GM18519 (cell line): ENCODE results near the gene CDC42BPA.

ENCODE experiments used
- ATAC-seq: cut with Tn5 transposase; IDR thresholded peaks from one replicate; pipeline ENCODE4 v1.9.1; 2021; ENCODE audit warnings: mild to moderate bottlenecking, moderate library complexity; ENCODE audit not compliant: unreplicated experiment, low FRiP score

Gene CDC42BPA

DNA sequence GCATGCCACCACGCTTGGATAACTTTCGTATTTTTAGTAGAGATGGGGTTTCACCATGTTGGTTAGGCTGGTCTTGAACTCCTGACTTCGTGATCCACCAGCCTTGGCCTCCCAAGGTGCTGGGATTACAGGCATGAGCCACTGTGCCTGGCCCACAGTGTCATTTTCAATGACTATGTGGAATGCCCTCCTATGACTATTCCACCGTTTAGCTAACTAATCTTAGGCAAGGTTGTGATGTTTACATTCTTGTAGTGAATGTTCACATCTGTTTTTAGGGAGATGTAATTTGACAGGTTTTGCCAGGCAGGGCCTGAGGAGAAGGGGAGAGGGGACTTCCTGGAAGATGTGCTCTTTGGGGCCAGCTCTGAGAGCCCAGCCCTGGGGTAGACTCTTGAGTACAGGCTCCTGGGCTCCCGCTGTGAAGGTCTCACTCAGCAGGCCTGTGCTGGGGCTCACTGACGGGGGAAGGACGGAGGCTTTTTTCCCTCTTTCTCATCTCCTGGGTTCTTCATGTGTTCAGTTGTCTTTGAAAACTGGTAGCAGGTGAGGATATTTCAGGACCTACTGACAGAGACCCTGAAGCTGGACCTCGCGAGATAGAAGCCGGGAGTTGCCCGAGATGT, 365.0 kb downstream of the CDC42BPA start:
- ATAC-seq: no peak

DNA sequence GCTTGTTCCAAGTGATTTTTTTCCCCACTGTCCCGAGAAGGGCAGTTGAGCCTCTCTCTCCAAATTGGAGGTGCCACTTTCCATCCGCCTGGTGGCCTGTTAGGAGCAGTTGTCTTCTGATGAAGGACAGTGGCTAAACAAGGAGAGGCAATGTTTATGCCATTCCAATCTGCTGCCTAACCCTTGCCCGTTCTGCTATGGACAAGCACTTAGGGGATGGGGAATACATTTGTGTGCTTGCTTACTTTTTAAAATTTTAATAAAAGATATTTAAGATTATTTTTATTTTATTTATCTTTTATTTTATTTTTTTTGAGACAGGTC, 366.2 kb downstream of the CDC42BPA start:
- ATAC-seq: no peak

DNA sequence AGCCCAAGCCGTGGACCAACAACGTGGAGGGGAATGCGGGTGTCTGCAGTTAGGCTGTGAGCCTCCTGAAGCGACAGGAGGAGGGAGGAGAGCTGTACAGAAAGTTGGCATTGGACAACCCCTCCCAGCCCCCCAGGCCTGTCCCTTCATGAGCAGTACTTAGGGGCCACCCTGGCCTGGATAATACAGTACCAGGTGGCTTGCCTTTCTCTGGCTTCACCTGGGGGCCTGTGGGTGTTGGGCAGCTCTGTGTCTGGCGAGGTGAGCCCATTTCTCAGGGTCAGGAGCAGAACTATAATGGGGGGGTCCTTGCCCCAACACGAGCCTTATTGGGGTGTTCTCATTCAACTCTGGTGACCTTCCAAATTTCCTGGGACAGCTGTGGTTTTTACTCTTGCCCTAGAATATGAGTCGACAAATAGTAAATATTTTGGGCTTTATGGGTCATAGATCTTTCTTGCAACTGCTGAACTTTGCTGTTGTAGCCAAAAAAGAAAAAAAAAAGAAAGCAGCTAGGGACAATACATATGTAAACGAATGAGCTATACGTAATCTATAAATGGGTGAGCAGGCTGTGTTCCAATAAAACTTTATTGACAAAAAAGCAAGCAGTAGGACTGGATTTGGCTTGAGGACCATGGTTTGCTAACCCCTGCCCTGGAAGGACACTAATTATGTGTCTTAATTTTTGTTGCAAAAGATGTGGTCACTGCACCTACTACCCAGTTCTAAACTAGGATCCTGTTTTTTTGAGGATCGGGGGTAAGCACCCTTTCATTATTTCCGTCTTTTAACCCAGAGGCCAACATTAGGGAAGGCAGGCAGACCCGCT, 366.8 kb downstream of the CDC42BPA start:
- no peak for ATAC-seq

DNA sequence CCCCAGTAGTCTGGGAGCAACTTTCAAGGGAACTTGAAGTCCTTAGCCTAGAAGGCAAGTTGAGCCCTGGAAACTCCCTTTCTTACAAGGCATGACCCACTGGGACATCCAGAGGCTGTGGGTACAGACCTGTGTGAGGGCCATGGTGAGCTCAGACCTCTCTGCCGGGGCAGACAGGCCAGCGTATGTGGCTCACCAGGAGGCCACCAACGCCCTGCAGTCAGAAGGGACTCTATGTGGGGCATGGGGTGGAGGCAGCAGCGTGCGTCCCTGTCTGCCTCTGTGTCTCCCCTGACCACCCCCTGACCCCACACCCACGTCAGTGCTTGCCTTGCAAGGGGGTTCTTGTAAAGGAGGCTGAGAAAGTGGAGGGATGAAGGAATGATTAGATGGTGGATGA, 367.4 kb downstream of the CDC42BPA start:
- ATAC-seq: no peak

DNA sequence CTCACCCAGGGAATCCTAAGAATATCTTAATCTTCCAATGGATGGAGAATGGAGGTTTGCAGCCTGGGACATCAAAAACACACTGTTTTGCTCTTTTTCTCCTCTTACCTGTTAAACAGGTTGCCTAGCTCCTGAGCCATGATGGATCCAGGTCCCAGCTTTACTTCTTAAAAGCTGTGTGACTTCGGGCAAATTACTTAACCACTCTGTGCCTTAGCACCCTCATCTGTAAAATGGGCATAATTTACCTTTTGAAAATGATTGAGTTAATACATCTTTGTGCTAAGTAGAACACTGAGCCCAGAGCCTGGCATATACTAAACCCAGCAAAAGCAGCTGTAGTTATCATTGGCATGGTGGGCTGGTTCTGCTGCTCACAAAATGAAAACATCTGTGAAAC, 368.0 kb downstream of the CDC42BPA start:
- no peak for ATAC-seq

DNA sequence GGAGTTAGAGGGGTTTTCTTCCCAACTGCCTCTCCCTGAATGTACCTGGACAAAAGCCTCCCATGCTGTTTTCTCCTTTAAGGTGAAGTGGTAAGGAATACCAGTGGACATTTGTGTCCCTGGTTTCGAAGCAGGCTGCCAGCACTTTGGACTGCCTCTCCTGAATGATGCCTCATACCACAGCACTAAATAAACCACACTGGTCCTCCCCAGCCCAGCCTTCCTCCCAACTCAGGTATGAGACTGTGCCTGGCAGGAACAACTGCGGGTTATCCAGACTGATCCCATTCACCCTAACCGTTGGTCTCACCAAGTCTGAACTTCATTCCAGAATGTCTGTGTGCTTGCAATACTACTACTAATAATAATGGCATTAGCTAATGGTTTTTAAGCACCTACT, 368.9 kb downstream of the CDC42BPA start:
- ATAC-seq: no peak

DNA sequence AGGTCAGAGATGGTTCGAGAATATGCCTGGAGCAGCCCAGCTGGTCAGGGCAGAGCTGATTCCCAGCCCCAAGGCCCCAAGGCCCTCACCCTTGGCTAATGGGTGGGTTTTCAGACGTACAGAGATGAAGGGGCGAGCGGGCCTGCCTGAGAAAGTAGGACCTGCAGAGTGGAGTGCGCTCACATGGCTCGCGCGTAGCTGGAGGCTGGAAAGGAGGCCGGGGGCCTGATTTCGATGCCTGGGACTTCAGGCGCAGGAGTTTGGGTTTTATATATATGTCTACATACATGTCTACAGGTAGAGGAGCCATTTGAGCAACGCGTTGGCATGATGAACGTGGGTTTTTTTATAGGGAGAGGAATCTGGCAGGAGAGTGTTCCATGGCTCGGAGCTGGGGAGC, 369.3 kb downstream of the CDC42BPA start:
- ATAC-seq: no peak

DNA sequence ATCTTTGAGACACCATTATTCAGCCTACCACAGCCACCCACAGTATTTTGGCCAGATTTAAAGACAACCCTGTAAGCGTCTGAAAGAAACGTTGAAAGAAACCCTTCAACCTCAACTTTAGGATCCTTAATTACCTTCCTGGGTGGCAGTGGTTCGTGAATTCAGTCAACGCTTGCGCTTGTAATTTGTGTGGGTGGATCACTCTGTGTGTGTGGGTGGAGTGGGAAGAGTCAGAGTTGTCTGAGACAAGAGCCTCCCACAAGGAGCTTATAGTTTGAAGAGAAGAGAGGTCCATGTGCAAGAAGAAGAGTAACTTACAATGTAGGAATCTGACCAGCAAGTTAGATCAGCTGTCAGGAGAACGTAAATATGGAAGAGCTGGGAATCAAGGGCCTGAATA, 369.8 kb downstream of the CDC42BPA start:
- ATAC-seq: no peak

DNA sequence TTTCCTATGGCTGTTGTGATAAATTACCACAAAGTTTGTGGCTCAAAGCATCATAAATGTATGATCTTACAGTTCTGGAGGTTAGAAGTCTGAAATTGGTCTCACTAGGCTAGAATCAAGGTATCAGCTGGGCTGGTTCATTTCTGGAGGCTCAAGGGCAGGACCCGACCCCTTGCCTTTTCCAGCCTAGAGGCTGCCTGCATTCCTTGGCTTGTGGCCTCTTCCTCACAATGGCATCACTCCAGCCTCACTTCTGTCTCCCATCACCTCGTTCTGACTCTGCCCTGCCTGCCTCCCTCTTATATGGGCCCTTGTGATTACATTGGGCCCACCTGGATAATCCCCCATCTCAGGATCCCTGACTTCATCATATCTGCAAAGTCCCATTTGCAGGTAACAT, 370.2 kb downstream of the CDC42BPA start:
- no peak for ATAC-seq

DNA sequence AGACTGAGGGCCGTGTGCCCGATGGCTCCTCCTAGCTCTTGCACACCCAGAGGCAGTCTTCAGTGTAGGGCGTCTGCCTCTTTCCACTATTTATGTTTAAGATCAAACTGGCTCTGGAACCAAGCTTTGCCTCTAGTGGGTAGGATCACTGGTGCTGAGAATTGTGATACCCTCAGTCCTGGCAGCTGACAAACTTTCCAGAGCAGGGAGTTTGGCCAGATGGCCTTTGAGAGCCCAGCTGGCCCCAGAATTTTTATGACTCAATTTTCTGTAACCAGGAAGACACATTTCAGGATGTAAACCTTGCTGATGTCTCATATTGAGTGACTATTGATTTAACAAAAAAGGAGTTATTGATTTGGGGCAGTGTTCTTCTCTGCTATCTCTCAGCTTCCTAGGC, 371.5 kb downstream of the CDC42BPA start:
- ATAC-seq: no peak

DNA sequence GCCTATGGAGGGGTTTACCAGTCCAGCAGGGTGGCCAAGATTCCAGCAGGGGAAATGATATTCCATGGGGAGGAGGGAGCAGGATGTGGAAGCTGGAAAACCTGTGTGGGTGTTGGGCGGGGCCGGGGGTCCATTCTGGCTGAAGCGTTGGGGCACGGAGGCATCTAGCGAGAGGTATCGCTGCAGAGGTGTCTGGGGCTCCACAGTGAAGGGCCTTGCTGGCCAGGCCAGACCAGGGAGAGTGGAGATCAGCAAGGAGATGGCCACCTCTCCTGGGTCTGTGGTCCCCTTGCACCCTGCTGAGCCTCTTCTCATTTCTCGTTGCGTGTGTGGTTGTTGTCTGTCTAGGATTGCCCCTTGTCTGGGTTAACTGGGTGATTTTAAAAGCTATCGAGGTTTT, 372.0 kb downstream of the CDC42BPA start:
- ATAC-seq: no peak

DNA sequence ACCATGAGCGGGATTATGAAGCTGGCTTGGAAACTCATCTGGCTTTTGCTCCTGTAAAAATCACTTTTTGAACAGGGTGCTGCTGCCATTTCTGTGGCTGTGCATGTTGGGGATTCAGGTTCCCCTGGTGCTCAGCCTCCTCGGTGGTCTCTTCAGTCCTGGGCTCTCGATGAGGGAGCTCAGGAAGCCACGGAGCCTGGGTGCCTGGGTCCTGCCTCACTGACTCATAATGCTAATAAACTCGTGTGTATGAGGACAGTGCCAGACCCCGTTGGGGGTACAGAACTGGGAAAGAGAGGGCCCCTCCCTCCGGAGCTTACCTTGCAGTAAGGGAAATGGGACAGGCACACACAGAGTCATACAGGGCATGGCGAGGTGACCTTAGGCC, 372.4 kb downstream of the CDC42BPA start:
- ATAC-seq: no peak

DNA sequence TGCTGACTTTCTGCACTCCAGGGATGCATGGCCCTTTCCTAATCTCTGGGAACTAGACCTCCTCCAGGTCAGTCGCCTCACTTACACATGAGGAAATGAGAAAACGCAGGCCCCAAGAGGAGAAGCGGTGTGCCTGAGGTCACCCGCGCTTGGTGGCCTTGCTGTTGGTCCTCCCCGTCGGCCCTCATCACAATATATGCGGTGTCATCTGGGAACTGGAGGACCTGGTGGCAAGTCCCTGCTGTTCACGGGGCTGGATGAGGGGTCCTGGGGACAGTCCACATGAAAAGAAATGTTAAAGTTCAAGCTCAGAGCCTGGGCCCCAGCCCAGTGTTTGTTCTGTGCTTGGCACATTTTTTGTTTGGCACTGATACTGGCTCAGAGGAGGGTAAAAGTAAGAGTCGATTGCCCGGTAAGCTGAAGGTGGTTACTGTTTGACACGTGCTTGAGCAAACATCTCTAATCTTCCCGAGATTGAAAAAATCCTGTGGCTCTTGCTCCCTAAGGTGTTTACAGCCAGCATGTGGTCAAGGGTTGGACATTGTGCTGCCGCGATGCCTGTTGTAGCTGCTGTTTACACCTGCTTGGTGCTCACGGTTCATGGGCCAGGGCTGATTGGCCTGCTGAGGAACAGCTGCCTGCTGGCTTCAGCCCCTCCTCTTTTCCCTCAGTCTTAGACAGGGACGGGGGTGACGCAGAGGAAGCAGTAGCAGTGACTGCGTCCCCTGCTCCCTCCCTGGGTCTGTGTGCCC, 373.0 kb downstream of the CDC42BPA start:
- ATAC-seq: no peak

DNA sequence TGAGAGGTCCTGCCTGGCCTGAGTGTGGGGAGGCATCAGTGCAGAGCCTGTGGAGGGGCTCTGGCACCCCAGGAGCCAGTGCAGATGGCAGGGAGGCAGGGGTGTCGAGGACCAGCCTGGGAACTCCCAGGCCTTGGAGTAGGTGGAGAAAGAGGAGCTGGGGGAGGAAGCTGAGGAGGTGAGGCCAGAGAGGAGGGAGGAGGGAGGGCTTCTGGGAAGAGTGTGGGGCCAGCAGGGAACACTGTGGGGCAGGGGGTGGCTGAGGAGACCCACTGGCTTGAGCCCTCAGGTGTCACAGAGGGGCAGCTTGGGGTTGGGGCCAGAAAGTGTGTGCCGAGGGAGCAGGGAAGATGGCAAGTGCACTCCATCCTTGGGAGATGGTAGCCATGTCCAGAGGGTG, 374.4 kb downstream of the CDC42BPA start:
- no peak for ATAC-seq

DNA sequence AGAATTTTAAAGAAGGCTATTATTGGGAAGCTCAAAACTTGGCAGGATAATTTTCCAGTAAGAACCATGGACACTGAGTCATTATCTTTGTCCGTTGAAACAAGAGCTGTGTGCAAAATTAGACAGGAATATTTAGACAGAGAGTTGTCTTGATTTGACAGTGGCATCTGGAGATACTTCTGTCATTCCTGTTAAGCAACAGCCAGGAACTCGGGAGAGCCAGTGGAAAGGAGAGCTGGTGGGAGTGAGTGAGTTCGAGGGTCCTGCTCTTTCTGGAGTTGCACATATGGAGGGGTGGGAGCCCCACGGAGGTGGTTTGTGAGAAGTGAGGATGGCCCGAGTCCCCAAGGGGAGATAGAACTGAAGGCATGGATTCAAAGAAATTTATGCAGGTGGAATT, 375.1 kb downstream of the CDC42BPA start:
- ATAC-seq: no peak

DNA sequence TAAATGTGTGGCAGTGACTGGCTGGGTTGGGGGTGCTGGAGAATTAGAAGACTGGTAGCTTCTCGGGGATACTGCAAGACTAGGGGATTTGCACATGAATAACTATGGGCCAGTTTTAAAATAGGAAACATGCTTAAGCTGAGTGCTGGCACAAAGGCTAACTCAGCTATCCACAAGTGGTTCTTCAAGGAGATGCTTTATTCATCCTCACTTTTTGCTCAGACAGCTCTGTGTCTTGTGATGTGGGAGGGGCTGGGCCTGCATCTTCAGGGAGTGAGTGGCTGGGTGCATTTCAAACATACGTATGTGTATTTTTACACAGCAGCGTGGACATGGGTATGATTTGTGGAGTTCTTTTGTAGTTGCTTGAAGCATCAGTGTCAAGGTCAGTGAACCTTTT, 375.9 kb downstream of the CDC42BPA start:
- no peak for ATAC-seq

DNA sequence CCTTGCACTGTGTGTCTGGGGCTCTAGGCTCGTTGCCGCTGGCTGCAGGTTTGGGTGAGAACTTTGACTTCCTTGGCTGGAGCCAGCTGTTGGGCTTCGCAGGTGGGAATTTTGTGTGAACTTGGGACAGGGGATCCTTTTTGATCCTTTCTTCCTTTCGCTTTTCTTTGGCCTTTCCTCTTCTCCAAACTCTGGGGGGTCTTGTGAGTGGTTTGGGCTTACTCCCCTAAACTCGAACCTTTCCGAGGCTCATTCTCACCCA, 377.6 kb downstream of the CDC42BPA start:
- no peak for ATAC-seq

DNA sequence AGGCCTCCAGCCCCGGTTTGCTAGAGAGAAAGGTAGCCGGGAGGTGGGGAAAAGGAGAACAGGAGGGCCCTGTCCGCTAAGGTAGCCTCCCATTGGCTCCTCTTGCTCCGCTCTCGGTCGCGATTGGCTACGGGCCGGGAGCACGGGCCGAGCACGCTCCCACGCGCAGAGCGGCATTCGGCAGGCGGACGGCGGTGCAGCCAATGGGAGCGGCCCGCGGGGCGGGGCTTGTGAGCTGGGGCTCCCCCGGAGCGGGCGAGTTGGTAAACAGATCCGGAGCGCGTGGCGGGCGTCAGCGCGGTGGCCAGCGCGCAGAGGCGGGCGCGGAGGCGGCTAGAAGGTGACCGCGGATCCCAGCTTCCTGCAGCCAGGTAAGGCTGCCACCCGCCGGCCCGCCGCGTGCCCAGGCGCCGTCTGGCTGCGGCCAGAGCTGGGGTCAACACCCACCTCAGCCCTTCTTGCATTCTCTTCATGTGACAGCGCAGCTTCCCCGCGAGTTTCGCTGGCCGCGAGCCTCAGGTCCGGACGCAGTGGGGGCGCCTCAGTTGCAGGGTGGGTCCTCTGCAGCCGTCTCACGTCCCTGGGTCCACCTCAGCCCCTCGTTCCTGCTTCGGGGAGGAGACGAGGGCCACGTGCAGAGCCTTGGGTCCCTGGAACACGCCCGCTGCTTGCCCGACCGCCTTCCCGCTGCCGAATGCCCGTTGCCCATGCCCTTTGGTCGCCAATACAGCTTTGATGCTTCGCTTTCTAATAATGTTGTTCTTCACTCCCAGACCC, 378.1 kb downstream of the CDC42BPA start, which contains the start of gene COQ8A:
TSS of gene COQ8A (plus strand) at position 266 of the 777 bp plus-strand sequence. CDS start 21,092 bp downstream, outside the sequence.
- peak; percentile 96 for ATAC-seq
